GM12892 (cell line): Measurements from ENCODE around the gene EIF1B.

ENCODE experiments used
- POLR2A ChIP-seq: IDR thresholded peaks from 2 replicates; pipeline ENCODE4 v1.6.1; 2011; ENCODE audit warnings: low read depth, low read length, control low read depth
- POLR2AphosphoS5 ChIP-seq: IDR thresholded peaks from 2 replicates; pipeline ENCODE4 v1.6.1; 2011; ENCODE audit warnings: low read depth, low read length, control low read depth

DNA sequence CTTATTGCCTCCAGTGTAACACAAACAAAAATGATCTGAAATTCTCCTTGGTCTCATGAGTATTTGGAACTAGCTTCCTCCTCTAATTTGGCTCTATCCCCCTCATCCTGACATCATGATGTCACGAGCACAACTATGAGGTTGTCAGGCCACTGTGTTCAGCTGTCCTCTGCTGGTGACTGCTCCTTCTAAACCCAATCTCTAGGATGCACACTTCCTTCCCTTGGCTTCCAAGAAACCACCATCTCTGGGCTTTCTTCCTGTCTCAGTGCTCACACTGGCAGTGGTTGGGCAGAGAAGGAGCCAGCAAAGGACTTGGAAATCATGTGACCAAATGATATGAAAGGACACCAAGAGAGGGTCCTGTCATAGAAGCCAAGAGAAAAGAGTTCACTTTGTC is 30.7 kb upstream of the EIF1B start:
- TF ChIP-seq POLR2A (no peak), POLR2AphosphoS5 (no peak)
